ENCODE data around the gene CEP20.
A peak's percentile ranks its signal among the peaks of the same experiment; 100 is the strongest.
"Not testable (repeated sequence)": the region's sequence is repeated elsewhere in the genome, so short reads cannot be mapped to it uniquely, and the experiment has no call there.

Gene CEP20

GRCh38 chr16:15888072-15888976 lies at the start of gene CEP20:
TSS of gene CEP20 (minus strand) at chr16:15888603. CDS start at chr16:15888585, 18 bp downstream.
- DNase-seq: peak; percentile 100

- not testable (repeated sequence) for DNase-seq
Measured at GRCh38 chr16:15936809-15937208, 48.4 kb upstream of the CEP20 start.

GRCh38 chr16:15934991-15935390 lies 46.6 kb upstream of the CEP20 start:
- DNase-seq: no peak

GRCh38 chr16:15933781-15934180 lies 45.4 kb upstream of the CEP20 start:
- no peak for DNase-seq

GRCh38 chr16:15932939-15933338 lies 44.5 kb upstream of the CEP20 start:
- no peak for DNase-seq

- no peak for DNase-seq
Measured at GRCh38 chr16:15928261-15929104, 40.1 kb upstream of the CEP20 start.

GRCh38 chr16:15925631-15926030 lies 37.2 kb upstream of the CEP20 start:
- no peak for DNase-seq

GRCh38 chr16:15924996-15925395 lies 36.6 kb upstream of the CEP20 start:
- DNase-seq: no peak

- DNase-seq: no peak
Measured at GRCh38 chr16:15919331-15919730, 30.9 kb upstream of the CEP20 start.

GRCh38 chr16:15918314-15918713 lies 29.9 kb upstream of the CEP20 start:
- not testable (repeated sequence) for DNase-seq

GRCh38 chr16:15916323-15916722 lies 27.9 kb upstream of the CEP20 start:
- DNase-seq: no peak

GRCh38 chr16:15915555-15916081 lies 27.2 kb upstream of the CEP20 start:
- DNase-seq: no peak

- no peak for DNase-seq
Measured at GRCh38 chr16:15913046-15913698, 24.8 kb upstream of the CEP20 start.

GRCh38 chr16:15911198-15911597 lies 22.8 kb upstream of the CEP20 start:
- no peak for DNase-seq

GRCh38 chr16:15907863-15908478 lies 19.6 kb upstream of the CEP20 start:
- no peak for DNase-seq

GRCh38 chr16:15906439-15906838 lies 18.0 kb upstream of the CEP20 start:
- no peak for DNase-seq

- no peak for DNase-seq
Measured at GRCh38 chr16:15903960-15904359, 15.6 kb upstream of the CEP20 start.

GRCh38 chr16:15900901-15901500 lies 12.6 kb upstream of the CEP20 start:
- DNase-seq: no peak

GRCh38 chr16:15900357-15900756 lies 12.0 kb upstream of the CEP20 start:
- no peak for DNase-seq

- DNase-seq: no peak
Measured at GRCh38 chr16:15899538-15900100, 11.2 kb upstream of the CEP20 start.

GRCh38 chr16:15898654-15899053 lies 10.3 kb upstream of the CEP20 start:
- no peak for DNase-seq

- no peak for DNase-seq
Measured at GRCh38 chr16:15897834-15898254, 9.4 kb upstream of the CEP20 start.

Measured in KG1 (cell line).